Measurements from ENCODE around the gene INPP5K.

INPP5K gene

GRCh38 chr17:1519678-1520077, 3.3 kb upstream of the INPP5K start:
- WGBS = 95% methylated on average over 7 of the region's 7 CpGs
- H3K18ac ChIP-seq (ENCODE audit: low read depth in 1 of 2, low read length in 2 of 2) = no peak overlapping the region
- no peaks in the 10 kb centered on the region for H3K9me3 ChIP-seq (ENCODE audit: control insufficient read depth, low read length)
- no peak overlapping the region for H4K8ac ChIP-seq (ENCODE audit: low read length)
- no peak for DNase-seq
- no peak overlapping the region for H2BK5ac ChIP-seq (ENCODE audit: low read depth, low read length, poor library complexity, severe bottlenecking)
- H3K4me2 ChIP-seq (ENCODE audit: low read length, poor library complexity, severe bottlenecking) = no peak overlapping the region
- H2BK120ac ChIP-seq (ENCODE audit: low read depth, low read length) = no peak overlapping the region
- H2BK12ac ChIP-seq (ENCODE audit: low read length in 2 of 2) = no peak overlapping the region
- no peak overlapping the region for H3K14ac ChIP-seq (ENCODE audit: low read length in 2 of 2)
- no peak overlapping the region for H2BK15ac ChIP-seq (ENCODE audit: low read depth, poor library complexity, severe bottlenecking)
- H2AFZ ChIP-seq (ENCODE audit: low read depth, low read length) = no peak overlapping the region
- no peaks in the 10 kb centered on the region for H3K27me3 ChIP-seq (ENCODE audit: control insufficient read depth in 1 of 2, insufficient read depth in 1 of 2, low read length in 2 of 2)
- H3K36me3 ChIP-seq (ENCODE audit: control insufficient read depth in 1 of 2, insufficient read depth in 2 of 2, low read depth in 1 of 2, low read length in 2 of 2) = peaks cover 34 to 55% of the 10 kb centered on the region in 2 experiments
- no peak overlapping the region for H3K27ac ChIP-seq (ENCODE audit: low read length, poor library complexity, severe bottlenecking)
- peaks cover 12% of the 10 kb centered on the region for H3K79me1 ChIP-seq (replicated peaks; ENCODE audit: low read length, poor library complexity, severe bottlenecking)
- no peak overlapping the region for H3K4ac ChIP-seq (ENCODE audit: low read depth in 1 of 2, low read length in 2 of 2)
- peaks cover 7% of the 10 kb centered on the region for H3K4me1 ChIP-seq (ENCODE audit: control insufficient read depth, insufficient read depth, low read depth, low read length)
- H3K23ac ChIP-seq (ENCODE audit: low read length in 2 of 2) = no peak overlapping the region
- no peak overlapping the region for H4K91ac ChIP-seq (ENCODE audit: low read length)
- H2AK5ac ChIP-seq (ENCODE audit: low read length, severe bottlenecking) = no peak overlapping the region
- no peak overlapping the region for H3K9ac ChIP-seq (ENCODE audit: low read length)
- H3K4me3 ChIP-seq (ENCODE audit: insufficient read depth in 1 of 2, low read depth in 1 of 2, low read length in 2 of 2) = no peak overlapping the region

GRCh38 chr17:1518410-1518809, 2.0 kb upstream of the INPP5K start:
- Histone ChIP-seq H3K4ac (ENCODE audit: low read depth in 1 of 2, low read length in 2 of 2) (no peak overlapping the region), H3K9ac (ENCODE audit: low read length) (peak overlapping the region; percentile 98), H3K18ac (ENCODE audit: low read depth in 1 of 2, low read length in 2 of 2) (no peak overlapping the region), H3K4me3 (ENCODE audit: insufficient read depth in 1 of 2, low read depth in 1 of 2, low read length in 2 of 2) (no peak overlapping the region), H2BK5ac (ENCODE audit: low read depth, low read length, poor library complexity, severe bottlenecking) (no peak overlapping the region), H3K4me2 (ENCODE audit: low read length, poor library complexity, severe bottlenecking) (no peak overlapping the region), H3K36me3 (ENCODE audit: control insufficient read depth in 1 of 2, insufficient read depth in 2 of 2, low read depth in 1 of 2, low read length in 2 of 2) (peaks cover 36 to 51% of the 10 kb centered on the region in 2 experiments), H3K27me3 (ENCODE audit: control insufficient read depth in 1 of 2, insufficient read depth in 1 of 2, low read length in 2 of 2) (no peaks in the 10 kb centered on the region), H4K91ac (ENCODE audit: low read length) (no peak overlapping the region), H3K23ac (ENCODE audit: low read length in 2 of 2) (peak overlapping the region in 1 of 2 experiments; percentile 60), H2AK5ac (ENCODE audit: low read length, severe bottlenecking) (no peak overlapping the region), H2AFZ (ENCODE audit: low read depth, low read length) (no peak overlapping the region), H3K27ac (ENCODE audit: low read length, poor library complexity, severe bottlenecking) (no peak overlapping the region), H2BK12ac (ENCODE audit: low read length in 2 of 2) (no peak overlapping the region), H2BK120ac (ENCODE audit: low read depth, low read length) (no peak overlapping the region), H3K9me3 (ENCODE audit: control insufficient read depth, low read length) (no peaks in the 10 kb centered on the region), H2BK15ac (ENCODE audit: low read depth, poor library complexity, severe bottlenecking) (no peak overlapping the region), H3K79me1 (replicated peaks; ENCODE audit: low read length, poor library complexity, severe bottlenecking) (peaks cover 21% of the 10 kb centered on the region), H3K4me1 (ENCODE audit: control insufficient read depth, insufficient read depth, low read depth, low read length) (peaks cover 7% of the 10 kb centered on the region), H4K8ac (ENCODE audit: low read length) (no peak overlapping the region), H3K14ac (ENCODE audit: low read length in 2 of 2) (no peak overlapping the region)
- 100% methylated on average over 2 of the region's 2 CpGs for WGBS
- DNase-seq = no peak

- H2BK120ac ChIP-seq (ENCODE audit: low read depth, low read length) = no peak overlapping the region
- peak overlapping the region; percentile 48 to 86 for H3K4ac ChIP-seq (ENCODE audit: low read depth in 1 of 2, low read length in 2 of 2)
- H2BK5ac ChIP-seq (ENCODE audit: low read depth, low read length, poor library complexity, severe bottlenecking) = no peak overlapping the region
- no peak overlapping the region for H2BK15ac ChIP-seq (ENCODE audit: low read depth, poor library complexity, severe bottlenecking)
- peaks cover 37% of the 10 kb centered on the region in 2 experiments for H3K36me3 ChIP-seq (ENCODE audit: control insufficient read depth in 1 of 2, insufficient read depth in 2 of 2, low read depth in 1 of 2, low read length in 2 of 2)
- DNase-seq = peak; percentile 95
- peak overlapping the region; percentile 92 for H4K8ac ChIP-seq (ENCODE audit: low read length)
- peak overlapping the region; percentile 98 for H3K4me3 ChIP-seq (ENCODE audit: insufficient read depth in 1 of 2, low read depth in 1 of 2, low read length in 2 of 2)
- H3K14ac ChIP-seq (ENCODE audit: low read length in 2 of 2) = peak overlapping the region in 1 of 2 experiments; percentile 76
- peaks cover 7% of the 10 kb centered on the region for H3K4me1 ChIP-seq (ENCODE audit: control insufficient read depth, insufficient read depth, low read depth, low read length)
- H3K9me3 ChIP-seq (ENCODE audit: control insufficient read depth, low read length) = no peaks in the 10 kb centered on the region
- peak overlapping the region in 1 of 2 experiments; percentile 63 for H3K23ac ChIP-seq (ENCODE audit: low read length in 2 of 2)
- H2BK12ac ChIP-seq (ENCODE audit: low read length in 2 of 2) = no peak overlapping the region
- WGBS = 1% methylated on average over 29 of the region's 31 CpGs
- H3K27me3 ChIP-seq (ENCODE audit: control insufficient read depth in 1 of 2, insufficient read depth in 1 of 2, low read length in 2 of 2) = no peaks in the 10 kb centered on the region
- H3K4me2 ChIP-seq (ENCODE audit: low read length, poor library complexity, severe bottlenecking) = peak overlapping the region; percentile 94
- H4K91ac ChIP-seq (ENCODE audit: low read length) = peak overlapping the region; percentile 64
- H3K18ac ChIP-seq (ENCODE audit: low read depth in 1 of 2, low read length in 2 of 2) = peak overlapping the region in 1 of 2 experiments; percentile 96
- H2AK5ac ChIP-seq (ENCODE audit: low read length, severe bottlenecking) = no peak overlapping the region
- peak overlapping the region; percentile 92 for H3K9ac ChIP-seq (ENCODE audit: low read length)
- H2AFZ ChIP-seq (ENCODE audit: low read depth, low read length) = peak overlapping the region; percentile 90
- H3K27ac ChIP-seq (ENCODE audit: low read length, poor library complexity, severe bottlenecking) = peak overlapping the region; percentile 36
- H3K79me1 ChIP-seq (replicated peaks; ENCODE audit: low read length, poor library complexity, severe bottlenecking) = peaks cover 23% of the 10 kb centered on the region
Observed at GRCh38 chr17:1515640-1516387, 598 bp downstream of the INPP5K start.

GRCh38 chr17:1512351-1512750, 4.1 kb downstream of the INPP5K start:
- no peak overlapping the region for H3K27ac ChIP-seq (ENCODE audit: low read length, poor library complexity, severe bottlenecking)
- no peak overlapping the region for H2BK120ac ChIP-seq (ENCODE audit: low read depth, low read length)
- H3K36me3 ChIP-seq (ENCODE audit: control insufficient read depth in 1 of 2, insufficient read depth in 2 of 2, low read depth in 1 of 2, low read length in 2 of 2) = peaks cover 26 to 40% of the 10 kb centered on the region in 2 experiments
- H3K9me3 ChIP-seq (ENCODE audit: control insufficient read depth, low read length) = no peaks in the 10 kb centered on the region
- no peak overlapping the region for H3K18ac ChIP-seq (ENCODE audit: low read depth in 1 of 2, low read length in 2 of 2)
- H4K8ac ChIP-seq (ENCODE audit: low read length) = no peak overlapping the region
- no peak overlapping the region for H2BK12ac ChIP-seq (ENCODE audit: low read length in 2 of 2)
- H2BK5ac ChIP-seq (ENCODE audit: low read depth, low read length, poor library complexity, severe bottlenecking) = no peak overlapping the region
- no peak overlapping the region for H3K23ac ChIP-seq (ENCODE audit: low read length in 2 of 2)
- no peak overlapping the region for H2AFZ ChIP-seq (ENCODE audit: low read depth, low read length)
- no peaks in the 10 kb centered on the region for H3K27me3 ChIP-seq (ENCODE audit: control insufficient read depth in 1 of 2, insufficient read depth in 1 of 2, low read length in 2 of 2)
- DNase-seq = no peak
- no peak overlapping the region for H3K4me3 ChIP-seq (ENCODE audit: insufficient read depth in 1 of 2, low read depth in 1 of 2, low read length in 2 of 2)
- H4K91ac ChIP-seq (ENCODE audit: low read length) = no peak overlapping the region
- H3K4me2 ChIP-seq (ENCODE audit: low read length, poor library complexity, severe bottlenecking) = no peak overlapping the region
- peaks cover 25% of the 10 kb centered on the region for H3K79me1 ChIP-seq (replicated peaks; ENCODE audit: low read length, poor library complexity, severe bottlenecking)
- peaks cover 3% of the 10 kb centered on the region for H3K4me1 ChIP-seq (ENCODE audit: control insufficient read depth, insufficient read depth, low read depth, low read length)
- WGBS = 100% methylated on average over 1 of the region's 2 CpGs
- no peak overlapping the region for H3K14ac ChIP-seq (ENCODE audit: low read length in 2 of 2)
- peak overlapping the region; percentile 46 for H3K9ac ChIP-seq (ENCODE audit: low read length)
- H2BK15ac ChIP-seq (ENCODE audit: low read depth, poor library complexity, severe bottlenecking) = no peak overlapping the region
- H2AK5ac ChIP-seq (ENCODE audit: low read length, severe bottlenecking) = no peak overlapping the region
- H3K4ac ChIP-seq (ENCODE audit: low read depth in 1 of 2, low read length in 2 of 2) = no peak overlapping the region

Measured in mesenchymal stem cell (in vitro differentiated cells and primary cell).